ENCODE data around the gene PEX14.

DNA sequence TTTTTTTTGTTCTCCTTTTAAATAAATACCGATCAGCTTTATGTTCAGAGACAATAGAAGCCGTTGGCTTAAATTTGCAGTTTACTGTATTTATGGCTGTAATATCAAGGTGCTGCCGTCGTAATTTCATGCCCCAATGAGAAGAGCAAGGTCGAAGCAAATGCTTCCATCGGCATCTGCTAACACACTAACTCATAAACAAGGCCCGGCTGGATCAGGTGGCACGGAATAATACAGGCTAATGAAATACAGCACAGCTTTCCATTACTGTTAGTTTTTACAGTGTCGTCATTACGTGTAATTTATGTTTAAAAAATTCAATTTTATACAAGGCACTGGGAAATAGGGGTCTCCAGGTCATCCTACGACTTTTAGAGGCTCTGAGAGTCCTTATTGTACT lies 119.0 kb downstream of the PEX14 start:
- TF ChIP-seq, protein P1, sequence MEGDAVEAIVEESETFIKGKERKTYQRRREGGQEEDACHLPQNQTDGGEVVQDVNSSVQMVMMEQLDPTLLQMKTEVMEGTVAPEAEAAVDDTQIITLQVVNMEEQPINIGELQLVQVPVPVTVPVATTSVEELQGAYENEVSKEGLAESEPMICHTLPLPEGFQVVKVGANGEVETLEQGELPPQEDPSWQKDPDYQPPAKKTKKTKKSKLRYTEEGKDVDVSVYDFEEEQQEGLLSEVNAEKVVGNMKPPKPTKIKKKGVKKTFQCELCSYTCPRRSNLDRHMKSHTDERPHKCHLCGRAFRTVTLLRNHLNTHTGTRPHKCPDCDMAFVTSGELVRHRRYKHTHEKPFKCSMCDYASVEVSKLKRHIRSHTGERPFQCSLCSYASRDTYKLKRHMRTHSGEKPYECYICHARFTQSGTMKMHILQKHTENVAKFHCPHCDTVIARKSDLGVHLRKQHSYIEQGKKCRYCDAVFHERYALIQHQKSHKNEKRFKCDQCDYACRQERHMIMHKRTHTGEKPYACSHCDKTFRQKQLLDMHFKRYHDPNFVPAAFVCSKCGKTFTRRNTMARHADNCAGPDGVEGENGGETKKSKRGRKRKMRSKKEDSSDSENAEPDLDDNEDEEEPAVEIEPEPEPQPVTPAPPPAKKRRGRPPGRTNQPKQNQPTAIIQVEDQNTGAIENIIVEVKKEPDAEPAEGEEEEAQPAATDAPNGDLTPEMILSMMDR (IDR thresholded peaks at IDR 0.05): no peak
- TF ChIP-seq POLR2A (IDR thresholded peaks at IDR 0.05): no peak
